Stimulated activated CD8-positive, alpha-beta memory T cell treated with anti-CD3 and anti-CD28 coated beads, Interleukin-7, amount 100 ng/mL, for 24 hours (primary cell): Measurements from ENCODE around the gene ARVCF.

Experiments used
- DNase-seq: peaks from one replicate; pipeline ENCODE4 v3.0.0-alpha.2; 2020; ENCODE audit warnings: low read depth

ARVCF gene

DNA sequence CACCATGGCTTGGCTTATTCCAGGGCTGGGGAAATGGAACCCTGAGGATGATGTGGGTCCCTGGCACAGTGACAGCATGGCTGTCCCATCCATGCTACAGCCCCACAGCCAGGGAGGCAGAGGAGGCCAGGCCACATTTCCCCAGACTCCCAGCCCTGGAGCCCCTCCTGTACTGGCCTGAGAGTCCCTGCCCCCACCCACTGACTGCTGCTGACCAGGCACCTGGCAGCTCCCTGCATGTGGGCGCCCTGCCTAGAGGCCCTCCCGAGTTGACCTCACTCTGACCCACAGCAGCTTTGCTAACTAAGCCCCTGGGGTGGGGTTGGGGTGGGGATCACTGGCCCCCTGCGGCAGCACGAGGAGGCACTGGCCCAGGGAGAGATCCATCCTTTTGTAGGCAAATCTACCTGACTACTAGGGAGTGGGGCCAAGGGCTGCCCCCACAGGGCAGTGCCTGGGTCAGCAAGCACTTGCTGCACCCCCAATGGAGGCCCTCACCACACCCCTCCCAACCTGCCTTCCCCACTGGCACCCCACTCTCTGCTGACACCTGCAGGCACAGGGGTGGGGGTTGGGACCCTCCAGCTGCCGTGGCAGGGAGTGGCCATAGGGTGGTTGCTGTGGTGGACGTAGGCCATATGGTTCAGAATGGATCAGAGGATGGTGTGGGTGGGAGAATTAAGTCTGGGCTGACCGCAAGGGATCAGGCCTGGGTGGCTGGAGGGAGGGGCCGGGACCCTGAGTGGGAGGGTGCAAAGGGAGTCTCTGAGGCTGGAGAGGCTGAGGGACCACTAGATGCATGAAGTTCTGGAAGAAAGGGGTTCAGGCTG lies 17.4 kb downstream of the ARVCF start:
- no peak for DNase-seq

DNA sequence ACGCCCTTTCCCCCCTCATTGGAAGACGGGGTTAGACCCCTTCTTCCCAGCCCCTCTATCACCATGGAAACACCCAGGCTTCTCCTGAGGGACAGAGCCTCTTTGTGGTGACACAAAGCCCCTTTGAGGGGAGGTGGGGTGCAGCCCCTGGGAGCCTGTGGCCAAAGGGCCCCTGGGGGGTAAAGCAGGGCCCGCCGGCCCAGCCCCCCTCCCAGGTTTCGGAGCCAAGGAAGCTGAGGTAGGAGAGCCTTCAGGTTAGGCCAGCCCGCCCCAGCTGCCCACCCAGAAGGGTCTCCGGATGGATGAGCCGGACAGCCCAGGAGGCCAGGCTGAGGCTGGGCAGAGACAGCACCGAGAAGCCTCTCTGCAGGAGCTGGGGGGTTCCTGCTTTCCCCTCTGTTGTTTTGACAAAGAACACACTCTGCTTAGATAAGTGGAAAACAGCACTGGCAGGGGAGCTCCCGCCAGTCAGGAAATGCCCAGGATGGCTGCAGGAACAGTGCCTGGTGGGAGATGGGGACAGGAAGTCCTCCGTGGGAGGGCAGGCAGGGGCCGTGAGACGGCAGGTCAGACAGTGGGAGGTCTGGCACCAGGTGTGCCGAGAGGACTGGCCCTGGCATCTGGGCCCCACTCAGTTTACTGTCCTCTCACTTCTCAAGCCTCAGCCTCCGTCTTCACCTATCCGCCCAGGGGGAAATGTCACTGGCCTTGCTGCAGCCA lies 18.2 kb downstream of the ARVCF start:
- DNase-seq: no peak

DNA sequence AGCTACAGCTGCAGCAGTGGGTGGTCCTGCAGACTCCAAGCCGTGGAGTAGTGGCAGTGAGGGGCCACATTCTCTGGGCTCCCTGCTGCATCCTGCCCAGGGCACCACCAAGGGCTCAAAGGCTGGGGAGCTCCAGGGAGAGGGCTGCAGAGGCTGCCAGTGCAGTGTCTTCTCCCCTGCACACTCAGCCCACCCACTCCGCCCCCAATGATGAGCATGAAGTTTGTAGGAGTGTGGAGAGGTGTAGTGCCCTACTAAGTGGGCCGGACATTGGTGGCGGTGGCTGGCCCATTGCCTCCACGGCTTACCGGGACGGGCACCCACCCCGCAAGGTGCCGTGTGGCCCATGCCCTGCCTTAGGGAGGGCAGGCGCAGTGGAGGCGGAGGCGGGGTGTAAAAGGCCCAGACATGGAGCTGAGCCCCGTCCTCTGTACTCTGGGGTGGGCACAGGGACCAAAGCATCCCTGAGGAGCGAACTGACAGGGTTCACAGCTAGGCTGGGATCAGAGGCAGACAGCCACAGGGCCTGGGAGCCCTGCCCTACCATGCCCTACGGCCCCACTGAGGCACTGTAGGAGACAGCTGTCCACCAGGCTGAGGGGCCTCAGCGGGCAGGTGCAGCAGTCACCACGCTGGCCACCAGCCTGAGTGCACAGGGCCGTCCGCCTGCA lies 18.9 kb downstream of the ARVCF start:
- no peak for DNase-seq

DNA sequence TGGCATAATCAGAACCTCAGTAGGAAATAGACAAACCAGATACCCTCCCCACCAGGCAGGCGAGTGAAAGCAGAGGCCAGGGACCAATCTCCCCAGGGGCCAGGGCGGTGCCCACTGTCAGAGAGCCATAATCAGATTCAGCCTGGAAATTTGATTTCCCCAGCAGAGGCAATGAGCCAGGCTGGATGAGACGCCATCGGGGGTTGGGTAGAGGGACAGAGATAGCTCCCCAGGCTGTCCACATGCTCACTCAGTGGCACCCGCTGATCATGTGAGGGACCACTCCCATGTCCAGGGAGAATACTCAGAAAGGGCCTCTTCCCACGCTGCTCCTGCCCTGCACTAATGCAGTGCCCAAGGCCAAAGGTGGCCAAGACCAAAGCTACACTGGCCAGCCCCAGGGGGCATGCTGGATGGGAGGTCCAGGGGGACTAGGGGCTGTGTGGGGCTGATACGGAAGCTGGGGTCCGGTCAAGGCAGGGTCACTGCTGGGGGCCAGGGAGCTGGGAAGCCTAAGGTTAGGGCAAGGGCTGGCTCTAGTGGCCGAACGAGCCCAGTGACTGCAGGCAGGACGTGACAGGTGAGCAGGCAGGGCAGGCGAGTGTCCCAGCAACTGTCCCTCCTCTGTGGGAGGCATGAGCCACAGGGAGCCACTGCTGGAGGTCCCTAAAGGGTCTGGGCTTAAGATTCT lies 19.8 kb downstream of the ARVCF start:
- no peak for DNase-seq

DNA sequence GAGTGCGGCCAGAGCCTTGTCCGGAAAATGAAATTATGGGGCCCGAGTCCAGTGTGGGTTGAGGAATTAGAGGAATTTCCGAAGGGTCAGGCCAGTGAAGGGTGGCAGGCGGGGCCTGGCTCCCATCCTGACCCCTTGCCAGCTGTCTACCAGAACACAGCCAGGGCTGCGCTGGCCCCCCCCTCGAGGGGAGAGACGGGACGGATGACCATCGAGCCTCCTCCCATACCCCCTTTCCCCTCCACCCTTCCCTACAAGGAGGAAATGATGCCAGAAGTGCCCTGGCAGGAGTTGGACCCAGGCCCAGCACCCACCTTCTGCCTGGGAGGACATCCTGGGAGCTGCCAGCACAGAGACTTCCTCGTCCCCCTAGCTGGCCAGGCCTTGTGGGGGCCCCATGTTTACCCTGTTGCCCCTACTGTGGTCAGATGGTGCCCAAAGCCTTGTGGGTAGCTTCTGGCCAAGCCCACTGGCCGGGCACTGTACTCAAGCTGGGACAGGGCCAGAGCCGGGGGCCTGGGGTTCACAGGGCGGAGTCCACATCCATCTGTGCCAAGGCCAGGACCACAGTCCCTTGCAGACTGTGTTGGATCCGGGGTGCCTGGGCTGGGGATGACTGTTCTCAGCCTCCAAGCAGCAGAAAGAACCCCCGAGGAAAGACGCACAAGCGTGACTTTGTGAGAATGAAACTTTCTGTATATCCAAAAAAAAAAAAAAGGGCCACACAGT lies 20.8 kb downstream of the ARVCF start:
- DNase-seq: no peak

DNA sequence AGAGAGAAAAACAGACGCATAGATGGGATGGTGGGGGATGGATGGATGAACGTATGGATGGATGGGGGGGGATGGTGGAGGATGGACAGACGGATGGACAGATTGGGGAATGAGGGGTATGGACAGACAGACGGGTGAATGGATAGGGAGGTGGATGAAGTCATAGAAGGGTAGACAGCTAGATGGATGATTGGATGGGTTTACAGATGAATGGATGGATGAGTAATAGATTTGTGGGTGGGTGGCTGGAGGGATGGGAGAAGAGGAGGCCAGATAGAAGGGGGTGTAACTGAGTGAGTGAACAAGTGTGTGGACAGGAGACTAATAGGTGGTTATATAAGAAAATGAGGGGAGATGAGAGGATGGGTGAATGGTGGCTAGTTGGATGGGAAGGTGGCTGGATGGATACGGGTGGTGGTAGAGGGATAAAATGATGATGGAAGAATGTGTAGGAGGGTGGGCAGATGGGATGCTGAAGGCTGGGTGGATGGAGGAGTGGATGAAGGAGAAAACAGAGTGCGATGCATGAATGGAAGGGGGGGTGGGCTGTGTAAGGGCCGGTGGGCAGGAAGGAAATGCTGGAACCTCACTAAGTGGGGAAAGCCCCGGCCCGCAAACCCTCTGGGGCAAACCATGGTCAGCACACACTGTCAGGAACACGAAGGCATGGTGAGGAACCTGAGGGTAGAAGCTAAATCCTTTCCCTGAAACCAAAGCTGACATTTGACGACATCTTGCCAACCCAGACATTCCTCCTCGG lies 21.6 kb downstream of the ARVCF start:
- no peak for DNase-seq

DNA sequence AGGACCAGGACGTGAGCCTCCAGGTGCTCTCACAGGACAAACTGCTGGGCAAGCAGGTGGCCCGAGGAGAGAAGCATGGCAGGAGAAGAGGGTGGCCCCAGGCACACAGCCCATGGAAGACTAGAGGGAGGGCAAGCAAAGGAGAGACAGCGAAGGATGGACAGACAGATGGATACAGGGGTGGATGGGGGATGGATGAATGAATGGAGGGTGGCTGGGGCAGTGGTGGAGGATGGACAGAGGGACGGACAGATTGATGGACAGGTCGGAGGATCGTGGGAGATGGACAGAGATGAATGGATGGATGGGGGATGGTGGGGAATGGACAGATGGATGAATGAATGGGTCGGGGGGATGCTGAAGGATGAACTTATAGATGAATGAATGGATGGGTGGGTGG lies 22.7 kb downstream of the ARVCF start:
- DNase-seq: no peak

DNA sequence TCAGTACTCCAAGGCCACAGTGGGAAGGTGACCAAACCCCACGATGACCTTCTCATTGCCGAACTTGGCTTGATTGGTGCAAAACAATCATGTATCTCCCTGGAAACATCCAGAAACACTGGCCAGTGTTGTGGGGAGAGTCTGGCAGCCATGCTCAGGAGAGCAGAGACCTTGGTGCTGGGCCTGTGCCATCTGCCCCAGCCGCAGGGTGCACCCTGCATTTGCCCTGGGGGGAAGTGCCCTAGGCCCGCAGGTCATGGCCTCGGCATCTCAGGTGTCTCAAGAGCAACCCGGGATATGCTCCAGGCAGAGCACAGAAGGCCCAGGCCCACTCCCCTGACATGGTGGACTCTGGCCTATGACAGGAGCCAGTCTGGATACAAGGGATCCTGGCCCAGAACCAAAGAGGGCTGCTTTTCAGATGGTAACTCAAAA lies 23.7 kb downstream of the ARVCF start:
- no peak for DNase-seq

DNA sequence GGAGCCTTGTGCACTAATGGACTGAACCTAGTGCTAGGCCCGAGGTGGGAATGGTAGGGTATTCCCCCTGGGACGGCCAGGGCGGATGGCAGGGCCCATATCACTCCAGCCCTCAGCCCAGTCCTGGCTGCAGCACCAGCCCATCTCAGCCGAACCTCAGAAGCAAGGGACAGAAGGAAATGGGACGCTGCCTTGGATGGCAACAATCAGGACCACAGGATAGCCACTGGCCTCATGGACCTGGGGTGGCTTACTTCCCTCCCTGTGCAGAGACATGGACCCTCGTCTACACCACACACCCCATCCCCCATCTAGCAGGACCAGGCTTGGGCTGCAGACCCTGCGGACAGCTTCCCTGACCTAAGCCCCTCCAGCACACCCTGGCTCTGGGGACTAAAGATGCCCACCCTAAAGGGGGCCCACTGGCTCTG lies 24.1 kb downstream of the ARVCF start:
- DNase-seq: no peak

DNA sequence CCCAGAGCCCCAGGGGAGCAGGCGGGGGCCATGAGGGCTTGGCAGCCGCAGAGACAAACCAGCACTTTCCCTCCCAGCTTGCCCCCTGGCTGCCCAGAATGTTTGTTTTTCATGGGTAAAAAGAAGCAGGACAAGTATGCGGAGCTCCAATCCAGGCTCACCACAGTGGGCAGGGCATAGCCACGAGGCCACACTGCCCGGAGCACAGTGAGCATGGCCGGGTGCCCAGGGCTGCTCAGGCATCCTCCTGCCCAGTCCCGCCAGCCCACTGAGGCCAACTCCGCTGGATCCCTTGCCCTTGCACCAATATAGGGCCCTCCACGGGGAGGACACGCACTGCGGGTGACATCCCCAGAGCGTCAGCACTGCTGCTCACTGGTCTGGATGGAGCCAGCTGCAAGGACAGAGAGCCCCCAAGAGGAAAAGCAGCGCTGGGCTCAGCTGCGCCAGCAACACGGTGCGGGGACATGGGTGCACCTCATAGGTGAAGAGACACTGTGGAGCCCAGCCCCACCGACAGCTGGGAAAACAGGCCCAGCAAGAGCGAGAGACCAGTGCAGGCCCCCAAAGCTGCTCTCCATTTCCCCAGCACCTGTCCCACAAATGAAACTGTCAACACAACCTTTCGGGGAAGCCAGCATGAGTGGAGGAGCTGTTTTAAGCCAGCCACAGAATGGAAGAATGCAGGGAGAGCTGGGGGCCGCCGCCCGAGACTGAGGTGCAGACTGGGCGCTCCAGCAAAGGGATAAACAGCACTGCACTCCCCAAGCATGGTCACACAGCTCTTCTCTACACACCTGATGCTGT lies 24.8 kb downstream of the ARVCF start:
- no peak for DNase-seq

DNA sequence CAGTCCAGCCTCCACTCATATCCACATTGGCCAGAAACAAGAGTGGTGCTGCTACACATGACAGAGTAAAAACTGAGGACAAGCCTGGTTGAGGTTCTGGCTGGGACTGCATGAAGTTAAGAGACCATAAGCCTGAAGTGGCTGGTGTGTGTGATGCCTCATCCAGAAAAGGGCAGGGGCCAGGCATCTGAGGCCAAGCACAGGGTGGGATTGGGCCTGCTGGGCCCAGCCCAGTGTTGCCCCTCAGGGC lies 25.3 kb downstream of the ARVCF start:
- no peak for DNase-seq

DNA sequence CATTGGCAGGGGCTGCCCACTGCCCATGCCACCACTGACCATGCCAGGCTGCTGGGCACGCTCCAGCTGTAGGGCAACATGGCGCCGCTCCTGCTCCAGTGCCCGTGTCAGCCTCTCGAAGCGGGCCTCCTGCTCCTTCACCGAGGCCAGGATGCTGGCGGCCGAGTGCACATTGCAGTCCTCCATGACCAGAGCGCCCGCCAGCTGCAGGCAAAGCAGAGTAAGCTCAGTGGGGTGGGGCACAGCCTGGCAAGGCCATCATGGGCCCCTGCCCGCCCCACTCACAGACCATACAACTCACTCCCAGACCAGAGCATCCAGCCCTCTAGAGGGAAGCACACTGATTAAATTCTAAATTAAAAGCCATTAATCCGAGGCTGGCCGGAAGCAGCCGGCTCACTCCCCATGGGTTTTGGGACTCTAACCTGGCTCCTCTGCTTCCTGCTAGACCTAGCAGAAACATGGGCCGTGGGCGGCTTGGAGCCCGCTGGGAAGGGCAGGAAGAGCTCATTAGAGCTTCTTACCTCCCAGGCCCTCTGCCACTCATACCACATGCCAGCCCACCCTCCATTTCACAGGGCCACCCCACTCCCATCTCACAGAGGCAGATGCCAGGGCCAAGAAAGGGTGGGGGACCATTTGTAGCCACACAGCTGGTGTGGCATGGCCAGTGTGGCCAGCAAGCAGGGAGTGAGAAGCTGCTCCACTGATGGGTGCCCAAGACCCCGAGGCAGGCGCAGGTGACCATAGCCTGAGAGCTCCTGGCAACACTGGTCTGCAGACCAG lies 25.8 kb downstream of the ARVCF start:
- DNase-seq: no peak

DNA sequence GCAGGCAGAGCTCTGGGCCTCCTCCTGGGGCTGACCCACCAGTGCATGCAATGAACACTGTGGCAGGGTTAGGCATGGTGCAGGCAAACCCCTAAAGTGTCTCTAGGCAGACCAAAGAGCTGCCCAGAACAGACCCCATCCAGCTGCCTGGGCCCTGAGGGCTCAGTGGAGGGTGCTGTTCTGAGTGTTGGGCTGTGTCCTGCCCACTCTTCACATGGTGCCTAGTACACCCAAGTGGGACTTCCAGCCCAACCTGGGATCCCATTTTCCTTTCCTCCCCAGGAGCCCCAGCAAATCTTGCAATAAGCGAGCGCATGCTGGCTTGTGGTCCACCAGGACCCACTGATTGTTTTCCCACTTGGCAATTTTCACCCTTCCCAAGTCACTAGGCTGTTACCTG lies 26.4 kb downstream of the ARVCF start:
- no peak for DNase-seq

DNA sequence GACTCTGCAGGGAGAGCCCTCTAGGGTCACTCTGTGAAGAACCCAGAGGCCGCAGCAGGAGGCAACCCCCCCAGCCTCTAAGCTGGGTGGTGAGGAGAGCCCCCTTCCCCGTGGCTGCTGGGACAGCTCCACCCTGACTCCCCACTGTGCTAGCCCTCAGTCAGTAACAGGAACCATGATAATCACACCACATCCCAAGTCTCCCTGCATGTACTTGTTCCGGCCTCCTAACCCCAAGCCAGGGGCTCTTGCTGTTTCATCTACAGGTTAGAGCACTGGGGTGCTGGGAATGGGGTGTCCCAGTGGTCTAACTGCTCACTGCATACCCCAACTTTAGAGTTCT lies 26.9 kb downstream of the ARVCF start:
- no peak for DNase-seq

DNA sequence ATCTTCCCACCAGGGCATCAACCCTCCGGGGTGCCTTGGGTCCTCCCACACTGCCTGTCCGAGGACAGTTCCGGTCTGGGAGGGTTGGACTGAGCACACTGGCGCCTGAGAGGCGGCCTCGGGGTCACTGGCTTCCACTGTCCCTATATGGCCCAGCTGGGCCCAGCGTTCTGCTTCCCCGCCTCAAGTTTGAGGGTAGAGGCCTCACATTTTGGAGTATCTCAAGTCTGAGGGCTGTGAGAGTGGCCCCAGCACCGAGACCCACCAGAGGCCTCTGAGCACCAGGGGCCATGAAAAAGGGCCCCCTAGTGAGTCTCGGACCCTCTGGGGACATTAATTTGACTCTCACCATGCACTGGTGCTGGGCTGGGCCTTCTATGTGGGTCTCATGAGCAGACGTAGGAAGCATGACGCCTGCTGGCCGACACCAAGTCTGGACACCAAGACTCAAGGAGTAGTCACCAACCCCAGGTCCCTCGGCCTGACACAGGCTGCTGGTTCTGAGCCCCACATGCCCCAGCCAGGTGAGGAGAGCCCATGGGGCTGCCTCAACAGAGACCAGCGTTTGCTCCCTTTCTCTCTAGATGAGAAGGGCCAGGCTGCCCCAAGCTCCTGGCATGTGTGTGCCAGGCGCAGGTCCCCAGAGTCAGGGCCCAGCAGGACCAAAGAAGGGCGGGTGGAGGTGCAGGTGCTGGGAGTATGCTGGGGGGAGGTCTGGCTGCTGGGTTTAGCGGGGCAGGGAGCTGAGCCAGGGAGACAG lies 27.5 kb downstream of the ARVCF start:
- DNase-seq: no peak

DNA sequence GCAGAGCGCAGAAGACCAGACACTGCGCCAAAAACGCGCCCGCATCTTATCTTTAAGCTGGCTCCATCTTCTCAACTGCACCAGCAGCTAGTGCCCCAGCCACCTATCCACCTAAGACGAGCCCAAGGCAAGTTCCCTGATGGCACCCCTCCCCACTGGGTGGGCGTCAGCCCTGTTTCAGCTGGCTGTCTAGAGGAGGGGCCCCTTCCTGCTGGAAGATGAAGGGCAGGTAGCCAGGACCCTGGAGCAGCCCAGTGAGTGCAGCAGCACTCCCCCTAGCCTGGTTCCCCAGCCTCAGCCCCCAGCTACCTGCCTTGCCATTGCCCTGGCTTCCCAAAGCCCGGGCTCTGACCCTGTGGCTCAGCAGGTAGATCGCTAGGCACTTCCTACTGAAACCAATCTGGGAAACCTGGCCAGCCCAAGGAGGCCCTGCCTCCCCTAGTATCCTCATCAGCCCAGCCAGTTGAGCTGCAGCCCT lies 28.3 kb downstream of the ARVCF start:
- DNase-seq: no peak

DNA sequence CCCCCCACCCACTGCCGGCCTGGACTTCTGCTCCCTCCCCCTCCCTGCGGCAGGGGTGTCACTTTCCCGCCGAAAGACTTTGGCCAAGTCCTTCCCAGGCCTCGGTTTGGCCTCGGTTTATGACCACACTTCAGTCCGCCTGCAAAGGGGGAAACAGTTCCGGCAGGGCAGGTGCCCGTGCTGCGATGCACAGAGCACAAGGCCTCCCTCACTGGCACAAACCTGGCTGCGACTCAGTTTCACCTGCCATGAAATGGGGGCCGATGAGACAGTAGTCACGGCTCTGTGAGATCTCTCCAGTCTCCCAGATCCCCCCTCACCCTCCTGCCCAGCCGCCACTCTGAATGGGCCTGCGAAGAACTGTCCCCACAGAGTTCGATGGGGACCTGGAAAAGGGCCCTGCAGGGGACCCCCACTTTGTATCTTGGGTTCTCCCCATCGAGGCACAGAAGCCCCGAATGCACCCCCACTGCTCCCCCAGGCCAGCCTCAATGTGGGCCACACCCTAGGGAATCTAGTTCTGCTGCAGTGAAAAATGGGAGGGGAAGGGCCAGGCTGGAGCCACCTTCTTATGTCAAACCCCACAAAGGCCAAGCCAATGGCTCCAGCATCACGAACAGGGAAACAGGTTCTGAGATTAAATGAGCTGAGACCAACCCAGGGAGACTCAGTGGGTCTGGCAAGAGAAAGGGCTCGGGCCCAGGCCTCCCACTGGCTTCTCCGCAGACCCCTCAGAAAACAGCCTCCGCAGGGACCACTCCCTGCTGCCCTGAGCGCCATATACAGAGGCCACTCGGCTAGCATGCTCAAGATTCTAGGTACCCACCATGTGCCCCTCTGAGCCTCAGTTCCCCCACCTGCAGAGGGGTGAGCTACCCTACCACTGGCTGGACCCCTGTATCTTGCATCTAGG lies 29.0 kb downstream of the ARVCF start:
- no peak for DNase-seq
